ENCODE data around the gene BLOC1S6. TPM values are rescaled to one million over a fixed set of nuclear protein-coding genes. Genes with fewer than 3 reads are reported as not detected.

Gene BLOC1S6
- 41.6 TPM for polyA plus RNA-seq (2013, experiment 1 of 2; ENCODE audit: insufficient read length)
- polyA plus RNA-seq (2013, experiment 2 of 2; ENCODE audit: insufficient read length): 44.4 TPM

- peak; percentile 91 for DNase-seq
Observed at GRCh38 chr15:45587095-45587862, at the start of gene BLOC1S6. BLOC1S6 (plus strand) TSS chr15:45587379; CDS start chr15:45587444, 65 bp downstream.

- DNase-seq: no peak
Observed at GRCh38 chr15:45539680-45540079, 47.5 kb upstream of the BLOC1S6 start.

- DNase-seq: no peak
Observed at GRCh38 chr15:45540531-45540930, 46.6 kb upstream of the BLOC1S6 start.

GRCh38 chr15:45543051-45543450 lies 44.1 kb upstream of the BLOC1S6 start:
- DNase-seq: no peak

- no peak for DNase-seq
Observed at GRCh38 chr15:45544266-45545023, 42.7 kb upstream of the BLOC1S6 start.

- no peak for DNase-seq
Observed at GRCh38 chr15:45546789-45547188, 40.4 kb upstream of the BLOC1S6 start.

- no peak for DNase-seq
Observed at GRCh38 chr15:45548753-45549520, 38.2 kb upstream of the BLOC1S6 start.

- DNase-seq: peak; percentile 78
Observed at GRCh38 chr15:45549541-45550220, 37.5 kb upstream of the BLOC1S6 start.

- DNase-seq: peak; percentile 53
Observed at GRCh38 chr15:45550436-45550835, 36.7 kb upstream of the BLOC1S6 start.

- peak; percentile 23 for DNase-seq
Observed at GRCh38 chr15:45551676-45552075, 35.5 kb upstream of the BLOC1S6 start.

GRCh38 chr15:45555934-45556608 lies 31.1 kb upstream of the BLOC1S6 start:
- DNase-seq: no peak

- DNase-seq: no peak
Observed at GRCh38 chr15:45572617-45573016, 14.6 kb upstream of the BLOC1S6 start.

- no peak for DNase-seq
Observed at GRCh38 chr15:45573961-45574629, 13.1 kb upstream of the BLOC1S6 start.

- DNase-seq: no peak
Observed at GRCh38 chr15:45581919-45582318, 5.3 kb upstream of the BLOC1S6 start.

- DNase-seq: no peak
Observed at GRCh38 chr15:45583731-45584639, 3.2 kb upstream of the BLOC1S6 start.

GRCh38 chr15:45585069-45585791 lies 1.9 kb upstream of the BLOC1S6 start:
- DNase-seq: no peak

- DNase-seq: no peak
Observed at GRCh38 chr15:45586125-45586524, 1.1 kb upstream of the BLOC1S6 start.

- no peak for DNase-seq
Observed at GRCh38 chr15:45586601-45587094, 531 bp upstream of the BLOC1S6 start.

- no peak for DNase-seq
Observed at GRCh38 chr15:45587863-45588170, 638 bp downstream of the BLOC1S6 start.
